GM12891 (cell line): Measurements from ENCODE around the gene TACC2.

ENCODE experiments used
- DNase-seq: peaks from one replicate; pipeline ENCODE4 v3.0.0; 2011; ENCODE audit warnings: low spot score; ENCODE audit not compliant: insufficient read length
- FAIRE-seq: peaks from 2 replicates; lab custom pipeline; 2011; peaks lifted over from hg19 to GRCh38; lab: Jason Lieb, UNC
- PAX5 ChIP-seq: IDR thresholded peaks from 2 replicates; pipeline ENCODE4 v1.6.1; 2011; ENCODE audit warnings: low read length, moderate library complexity, mild to moderate bottlenecking; ENCODE audit not compliant: insufficient read depth, severe bottlenecking
- POLR2A ChIP-seq: IDR thresholded peaks from 2 replicates; pipeline ENCODE4 v1.6.1; 2011; ENCODE audit warnings: low read depth, low read length, control low read depth
- POLR2AphosphoS5 ChIP-seq: IDR thresholded peaks from 2 replicates; pipeline ENCODE4 v1.6.1; 2011; ENCODE audit warnings: low read depth, low read length, control low read depth
- POU2F2 ChIP-seq: IDR thresholded peaks from 2 replicates; pipeline ENCODE4 v1.6.1; 2011; ENCODE audit warnings: low read depth, mild to moderate bottlenecking, control low read depth, low read length, moderate library complexity
- SPI1 ChIP-seq: IDR thresholded peaks from 2 replicates; pipeline ENCODE4 v1.6.1; 2011; ENCODE audit warnings: low read depth, low read length, control low read depth
- TAF1 ChIP-seq: IDR thresholded peaks from 2 replicates; pipeline ENCODE4 v1.6.1; 2011; ENCODE audit warnings: low read depth, low read length, control low read depth

The TACC2 gene

DNA sequence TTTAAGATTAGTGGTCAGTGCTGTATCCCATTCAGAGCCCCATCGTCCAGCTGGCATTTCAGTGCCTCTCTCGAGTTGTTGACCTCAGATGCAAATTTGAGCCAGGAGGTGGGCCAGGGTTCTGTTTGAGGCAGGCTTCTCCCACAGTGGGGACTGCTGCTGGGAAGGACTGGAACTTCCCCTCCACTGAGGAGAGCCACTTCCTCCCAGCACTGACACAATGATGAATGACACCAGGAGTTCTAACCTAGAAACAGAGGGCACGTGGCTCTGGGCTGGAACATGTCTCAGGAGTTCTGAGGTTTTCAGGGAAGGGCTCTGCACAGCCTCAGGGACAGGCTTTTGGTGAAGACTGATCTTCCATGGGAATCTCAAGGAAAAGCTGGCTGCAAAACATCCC, 263.8 kb downstream of the TACC2 start:
- DNase-seq: no peak
- TF ChIP-seq POU2F2 (no peak), PAX5 (no peak), POLR2A (no peak), SPI1 (no peak), TAF1 (no peak), POLR2AphosphoS5 (no peak)
- no peak for FAIRE-seq

DNA sequence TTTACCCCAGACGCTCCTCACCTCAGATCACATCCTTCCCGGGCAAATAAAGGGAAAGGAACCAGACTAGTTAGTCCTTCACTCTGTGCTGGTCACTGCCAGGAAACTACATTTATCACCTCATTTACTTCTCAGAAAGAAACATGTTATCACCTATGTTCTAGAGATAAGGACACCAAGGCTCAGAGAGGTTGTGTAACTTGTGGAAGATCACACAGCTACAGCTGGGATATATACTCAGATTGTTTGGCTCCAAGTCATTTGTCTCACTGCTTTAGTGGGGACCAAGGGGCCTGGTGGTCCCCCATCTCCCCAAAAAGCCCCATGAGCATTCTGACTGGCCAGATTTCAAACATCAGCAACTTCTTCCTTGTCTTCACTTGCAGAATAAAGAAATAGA, 264.6 kb downstream of the TACC2 start:
- FAIRE-seq (no peak), DNase-seq (no peak)
- TF ChIP-seq POU2F2 (no peak), PAX5 (no peak), SPI1 (no peak), POLR2AphosphoS5 (no peak), TAF1 (no peak), POLR2A (no peak)

- TF ChIP-seq TAF1 (no peak), POLR2AphosphoS5 (no peak), POU2F2 (no peak), POLR2A (no peak), SPI1 (no peak), PAX5 (no peak)
- FAIRE-seq (no peak), DNase-seq (no peak)
Measured at GRCh38 chr10:122254831-122255230, 265.9 kb downstream of the TACC2 start.

- DNase-seq: no peak
- no peak for FAIRE-seq
- no peak for TF ChIP-seq PAX5
- no peak for TF ChIP-seq POLR2A
Measured at GRCh38 chr10:122255509-122256301, 266.7 kb downstream of the TACC2 start.

DNA sequence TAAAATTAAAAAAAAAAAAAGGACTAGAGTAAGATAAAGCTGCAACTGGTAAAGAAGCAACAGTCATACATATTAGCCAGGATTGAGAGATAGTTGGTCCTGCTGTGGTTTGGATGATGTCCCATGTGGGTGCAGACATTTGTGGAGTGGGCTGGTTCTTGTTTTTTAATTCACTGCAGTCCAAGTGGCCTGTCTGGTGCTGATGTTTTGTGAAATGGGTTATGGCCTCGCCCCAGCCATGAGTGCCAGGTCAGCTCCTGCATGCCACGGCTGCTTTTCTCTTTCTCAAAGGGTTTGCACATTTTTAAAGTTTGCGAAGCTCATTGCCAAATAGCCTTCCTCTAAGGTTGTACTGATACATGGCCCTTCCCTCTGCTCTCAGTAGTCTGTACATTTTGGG, 268.1 kb downstream of the TACC2 start:
- no peak for FAIRE-seq
- TF ChIP-seq PAX5: no peak
- no peak for TF ChIP-seq SPI1
- TF ChIP-seq POLR2A: no peak
- no peak for TF ChIP-seq TAF1
- no peak for TF ChIP-seq POLR2AphosphoS5
- TF ChIP-seq POU2F2: no peak
- no peak for DNase-seq

DNA sequence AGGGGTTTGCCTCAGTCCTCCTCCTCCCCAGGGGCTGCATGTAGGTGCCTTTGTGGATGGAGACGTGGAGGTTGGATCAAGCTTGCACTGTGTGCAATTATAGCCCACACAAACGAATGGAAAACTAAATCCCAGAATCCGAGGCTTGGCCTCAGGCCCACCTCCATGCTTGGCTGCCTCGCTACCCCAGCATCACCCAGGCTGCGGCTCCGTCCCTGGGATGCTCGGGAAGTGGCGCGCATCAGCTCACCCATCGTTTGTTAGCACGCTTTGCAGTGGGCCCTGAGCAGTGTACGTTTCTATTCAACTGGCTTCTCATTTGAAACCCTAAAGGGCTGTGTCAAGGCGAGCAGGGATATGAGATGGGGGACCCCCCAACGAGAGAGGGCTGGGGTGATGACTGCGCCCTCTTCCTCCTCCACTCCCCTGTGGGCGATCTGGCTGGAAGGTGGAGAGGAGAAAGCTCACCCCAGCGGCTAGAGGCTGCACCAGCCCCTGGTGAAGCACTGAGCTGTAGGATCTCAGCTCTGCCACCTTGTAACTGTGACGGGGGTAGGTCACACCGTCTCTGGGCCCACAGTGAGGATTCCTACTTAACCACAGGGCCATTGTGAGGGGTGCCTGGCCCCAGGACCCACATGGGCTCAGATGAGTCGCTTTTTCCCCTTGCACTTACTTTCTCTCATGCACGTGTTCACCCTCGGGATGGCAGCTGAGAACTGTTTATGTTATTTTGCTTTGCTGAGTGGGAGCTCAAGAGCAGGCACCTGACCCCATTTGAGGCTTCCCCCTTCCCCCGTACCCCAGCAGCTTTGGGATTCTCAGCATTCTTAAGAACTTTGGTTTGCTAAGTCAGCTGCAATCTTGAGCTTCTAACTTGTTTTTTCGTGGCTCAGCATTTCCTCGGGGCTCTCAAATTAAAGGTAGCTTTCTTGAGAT, 269.4 kb downstream of the TACC2 start:
- DNase-seq (no peak), FAIRE-seq (no peak)
- TF ChIP-seq POU2F2 (no peak), POLR2AphosphoS5 (no peak), PAX5 (no peak), SPI1 (no peak), POLR2A (no peak), TAF1 (no peak)

GRCh38 chr10:122259075-122259466, 270.1 kb downstream of the TACC2 start:
- no peak for DNase-seq
- no peak for FAIRE-seq
- TF ChIP-seq TAF1 (no peak), SPI1 (no peak), POLR2A (no peak), POLR2AphosphoS5 (no peak), PAX5 (no peak), POU2F2 (no peak)

DNA sequence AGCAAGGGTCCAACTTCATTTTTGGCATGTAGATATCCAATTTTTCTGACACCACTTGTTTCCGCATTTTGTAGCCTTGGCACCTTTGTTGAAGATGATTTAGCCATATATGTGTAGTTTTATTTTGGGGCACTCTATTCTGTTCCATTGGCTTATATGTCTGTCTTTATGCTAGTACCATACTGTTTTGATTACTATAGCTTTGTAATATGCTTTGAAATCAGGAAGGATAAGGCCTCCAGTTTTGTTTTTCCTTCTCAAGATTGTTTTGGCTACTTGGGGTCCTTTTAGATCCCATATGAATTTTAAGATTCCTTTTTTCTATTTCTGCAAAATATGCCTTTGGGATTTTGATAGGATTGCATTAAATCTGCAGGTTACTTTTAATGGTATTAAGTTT, 272.6 kb downstream of the TACC2 start:
- no peak for FAIRE-seq

GRCh38 chr10:122263971-122264370, 275.0 kb downstream of the TACC2 start:
- no peak for FAIRE-seq
- no peak for TF ChIP-seq POU2F2
- no peak for TF ChIP-seq PAX5
- no peak for TF ChIP-seq SPI1
- TF ChIP-seq TAF1: no peak
- no peak for TF ChIP-seq POLR2A
- no peak for TF ChIP-seq POLR2AphosphoS5
- DNase-seq: no peak

More for the DNA sequence above, 272.6 kb downstream of the TACC2 start:
- no peak for TF ChIP-seq TAF1
- TF ChIP-seq POU2F2: no peak
- TF ChIP-seq PAX5: no peak
- TF ChIP-seq POLR2A: no peak
- no peak for TF ChIP-seq SPI1
- no peak for TF ChIP-seq POLR2AphosphoS5
- DNase-seq: no peak
